Measurements from ENCODE around the gene NTSR2. TPM values are rescaled to one million over a fixed set of nuclear protein-coding genes. Genes with fewer than 3 reads are reported as not detected.

Gene NTSR2
- total RNA-seq, 4 donors from 2014 or later: not detected

- Histone ChIP-seq H3K9me3 (no peaks in the 10 kb centered on the region), H3K36me3 (no peaks in the 10 kb centered on the region), H3K27ac (no peak overlapping the region), H3K4me1 (no peaks in the 10 kb centered on the region), H3K4me3 (no peak overlapping the region), H3K27me3 (no peaks in the 10 kb centered on the region)
- in situ Hi-C loops (cut with MboI; ENCODE audit: low pct_ligation_motif_present in 1 of 4, low pct_unique_long_range_greater_than_20kb in 1 of 4, low sequenced_read_pairs in 3 of 4) (no loop called here), intact Hi-C loops (cut with DNase I; ENCODE audit: low total_unique reads) (no loop called here)
- TF ChIP-seq POLR2A (IDR thresholded peaks at IDR 0.05) (no peak), CTCF (IDR thresholded peaks at IDR 0.05) (no peak)
- WGBS, 2 donors (ENCODE audit: low coverage in 1 of 2): 60 to 78% methylated on average over 1 to 5 of the region's 5 CpGs
- no peak for DNase-seq
These were observed 56.7 kb downstream of the NTSR2 start for GRCh38 chr2:11613297-11613696.

GRCh38 chr2:11612553-11613215 is 57.3 kb downstream of the NTSR2 start:
- Histone ChIP-seq H3K4me3 (no peak overlapping the region), H3K27ac (no peak overlapping the region), H3K27me3 (no peaks in the 10 kb centered on the region), H3K4me1 (no peaks in the 10 kb centered on the region), H3K36me3 (no peaks in the 10 kb centered on the region), H3K9me3 (no peaks in the 10 kb centered on the region)
- in situ Hi-C loops (cut with MboI; ENCODE audit: low pct_ligation_motif_present in 1 of 4, low pct_unique_long_range_greater_than_20kb in 1 of 4, low sequenced_read_pairs in 3 of 4): no loop called here
- TF ChIP-seq CTCF (IDR thresholded peaks at IDR 0.05): no peak
- TF ChIP-seq POLR2AphosphoS5 (IDR thresholded peaks at IDR 0.05): no peak
- no peak for TF ChIP-seq POLR2A (IDR thresholded peaks at IDR 0.05)
- no peak for TF ChIP-seq EP300 (IDR thresholded peaks at IDR 0.05; ENCODE audit: low read depth)
- intact Hi-C loops (cut with DNase I; ENCODE audit: low total_unique reads): no loop called here
- WGBS, 2 donors (ENCODE audit: low coverage in 1 of 2): 81% methylated on average over 20 of the region's 20 CpGs; no CpG with 5 or more reads in 1 of the 2 donors
- DNase-seq: no peak

- TF ChIP-seq EP300 (IDR thresholded peaks at IDR 0.05; ENCODE audit: low read depth): no peak
- no peak for TF ChIP-seq POLR2A (IDR thresholded peaks at IDR 0.05)
- no peak for TF ChIP-seq POLR2AphosphoS5 (IDR thresholded peaks at IDR 0.05)
- no peak for TF ChIP-seq CTCF (IDR thresholded peaks at IDR 0.05)
- in situ Hi-C loops (cut with MboI; ENCODE audit: low pct_ligation_motif_present in 1 of 4, low pct_unique_long_range_greater_than_20kb in 1 of 4, low sequenced_read_pairs in 3 of 4): no loop called here
- WGBS, 2 donors (ENCODE audit: low coverage in 1 of 2): 96 to 100% methylated on average over 4 to 5 of the region's 5 CpGs
- no peak overlapping the region for H3K4me3 ChIP-seq
- no peaks in the 10 kb centered on the region for H3K9me3 ChIP-seq
- DNase-seq: no peak
- no peaks in the 10 kb centered on the region for H3K36me3 ChIP-seq
- no peaks in the 10 kb centered on the region for H3K27me3 ChIP-seq
- no peak overlapping the region for H3K27ac ChIP-seq
- no peaks in the 10 kb centered on the region for H3K4me1 ChIP-seq
- intact Hi-C loops (cut with DNase I; ENCODE audit: low total_unique reads): no loop called here
These were observed 58.7 kb downstream of the NTSR2 start for GRCh38 chr2:11611251-11611650.

- Histone ChIP-seq H3K27me3 (no peaks in the 10 kb centered on the region), H3K27ac (no peak overlapping the region), H3K36me3 (no peaks in the 10 kb centered on the region), H3K4me1 (no peaks in the 10 kb centered on the region), H3K9me3 (no peaks in the 10 kb centered on the region), H3K4me3 (no peak overlapping the region)
- intact Hi-C loops (cut with DNase I; ENCODE audit: low total_unique reads) (no loop called here), in situ Hi-C loops (cut with MboI; ENCODE audit: low pct_ligation_motif_present in 1 of 4, low pct_unique_long_range_greater_than_20kb in 1 of 4, low sequenced_read_pairs in 3 of 4) (no loop called here)
- TF ChIP-seq EP300 (IDR thresholded peaks at IDR 0.05; ENCODE audit: low read depth) (no peak), POLR2AphosphoS5 (IDR thresholded peaks at IDR 0.05) (no peak), POLR2A (IDR thresholded peaks at IDR 0.05) (no peak), CTCF (IDR thresholded peaks at IDR 0.05) (no peak)
- DNase-seq: no peak
- 81 to 92% methylated on average over 4 to 38 of the region's 38 CpGs for WGBS, 2 donors (ENCODE audit: low coverage in 1 of 2)
These were observed 59.3 kb downstream of the NTSR2 start for GRCh38 chr2:11610624-11611242.

Other genes starting within 250 kb of the NTSR2 start
- gene E2F6, start 204.0 kb downstream of the NTSR2 start, total RNA-seq: 10 to 100 TPM in 1 of 4 donors, 1 to 10 TPM in 3; 6.0 to 19.8 (median 6.9) TPM
- gene GREB1, start 136.2 kb downstream of the NTSR2 start, total RNA-seq: 1 to 10 TPM in 2 of 4 donors, under 1 TPM in 2; 0.20 to 2.6 (median 1.5) TPM
- gene LPIN1, start 76.4 kb upstream of the NTSR2 start, total RNA-seq: 10 to 100 TPM; 19.7 to 62.1 (median 26.6) TPM

Data from transverse colon (tissue), 4 donors.